Measurements from ENCODE around the gene NTSR1.
A peak's percentile ranks its signal among the peaks of the same experiment; 100 is the strongest.

The NTSR1 gene

DNA sequence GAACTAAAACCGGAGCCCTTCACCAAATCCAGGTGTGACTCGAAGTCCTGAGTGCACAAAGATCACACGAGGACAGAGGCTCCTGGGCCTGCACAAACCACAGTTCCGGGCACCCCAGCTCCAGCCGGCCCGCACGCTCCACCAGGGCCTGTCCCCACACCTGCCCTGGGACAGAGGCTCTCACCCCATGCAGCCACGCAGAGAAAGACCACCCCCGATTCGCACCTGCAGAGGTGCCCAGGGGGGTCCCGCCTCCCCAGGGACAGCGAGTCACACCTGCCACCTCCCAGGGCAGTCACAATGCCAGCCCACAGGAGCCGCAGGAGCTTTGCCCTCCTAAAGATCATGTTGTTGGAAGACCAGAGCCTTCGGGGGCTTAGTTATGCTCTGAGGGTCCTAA, 62.3 kb downstream of the NTSR1 start:
- H3K4me3 ChIP-seq (ENCODE audit: low read depth, low read length) = no peak overlapping the region
- TF ChIP-seq, protein P1, sequence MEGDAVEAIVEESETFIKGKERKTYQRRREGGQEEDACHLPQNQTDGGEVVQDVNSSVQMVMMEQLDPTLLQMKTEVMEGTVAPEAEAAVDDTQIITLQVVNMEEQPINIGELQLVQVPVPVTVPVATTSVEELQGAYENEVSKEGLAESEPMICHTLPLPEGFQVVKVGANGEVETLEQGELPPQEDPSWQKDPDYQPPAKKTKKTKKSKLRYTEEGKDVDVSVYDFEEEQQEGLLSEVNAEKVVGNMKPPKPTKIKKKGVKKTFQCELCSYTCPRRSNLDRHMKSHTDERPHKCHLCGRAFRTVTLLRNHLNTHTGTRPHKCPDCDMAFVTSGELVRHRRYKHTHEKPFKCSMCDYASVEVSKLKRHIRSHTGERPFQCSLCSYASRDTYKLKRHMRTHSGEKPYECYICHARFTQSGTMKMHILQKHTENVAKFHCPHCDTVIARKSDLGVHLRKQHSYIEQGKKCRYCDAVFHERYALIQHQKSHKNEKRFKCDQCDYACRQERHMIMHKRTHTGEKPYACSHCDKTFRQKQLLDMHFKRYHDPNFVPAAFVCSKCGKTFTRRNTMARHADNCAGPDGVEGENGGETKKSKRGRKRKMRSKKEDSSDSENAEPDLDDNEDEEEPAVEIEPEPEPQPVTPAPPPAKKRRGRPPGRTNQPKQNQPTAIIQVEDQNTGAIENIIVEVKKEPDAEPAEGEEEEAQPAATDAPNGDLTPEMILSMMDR (IDR thresholded peaks at IDR 0.05; ENCODE audit: low read depth, low read length) = no peak
- no peak for DNase-seq (ENCODE audit: low read depth, low spot score)
- in situ Hi-C loops (cut with HindIII; ENCODE audit: low sequenced_read_pairs) = no loop called here

DNA sequence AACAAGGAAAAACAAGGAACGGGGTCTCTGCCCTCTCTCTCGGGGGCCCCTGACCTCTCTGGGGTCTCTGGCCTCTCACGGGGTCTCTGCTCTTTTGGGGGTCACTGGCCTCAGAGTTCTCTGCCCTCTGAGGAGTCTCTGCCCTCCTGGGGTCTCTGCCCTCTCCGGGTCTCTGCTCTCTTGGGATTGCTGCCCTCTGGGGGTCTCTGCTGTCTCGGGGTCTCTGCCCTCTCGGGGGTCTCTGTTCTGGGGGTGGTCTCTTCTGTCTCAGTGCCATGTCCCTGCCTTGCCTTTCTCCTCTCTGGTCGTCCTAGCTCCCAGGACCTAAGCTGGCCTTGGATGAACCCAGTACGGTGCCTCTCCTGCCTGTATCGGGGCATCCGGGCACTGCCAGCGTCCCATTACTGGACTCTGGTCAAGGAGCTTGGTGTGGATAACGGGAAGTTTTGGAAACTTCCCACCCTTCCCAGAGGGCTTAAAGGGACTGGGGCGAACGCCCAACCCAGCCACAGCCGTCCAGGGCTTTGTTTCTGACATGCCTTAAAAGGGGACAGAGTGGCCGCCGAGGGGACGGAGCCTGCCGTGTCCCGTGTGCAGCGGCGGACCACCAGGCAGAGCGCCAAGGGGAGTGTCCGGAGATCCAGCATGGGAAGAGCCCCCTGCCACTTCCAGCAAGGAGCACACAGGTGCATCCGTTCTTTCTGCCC, 62.9 kb downstream of the NTSR1 start:
- H3K4me3 ChIP-seq (ENCODE audit: low read depth, low read length) = no peak overlapping the region
- TF ChIP-seq, protein P1 (IDR thresholded peaks at IDR 0.05; ENCODE audit: low read depth, low read length) = no peak
- DNase-seq (ENCODE audit: low read depth, low spot score) = no peak
- in situ Hi-C loops (cut with HindIII; ENCODE audit: low sequenced_read_pairs) = no loop called here

DNA sequence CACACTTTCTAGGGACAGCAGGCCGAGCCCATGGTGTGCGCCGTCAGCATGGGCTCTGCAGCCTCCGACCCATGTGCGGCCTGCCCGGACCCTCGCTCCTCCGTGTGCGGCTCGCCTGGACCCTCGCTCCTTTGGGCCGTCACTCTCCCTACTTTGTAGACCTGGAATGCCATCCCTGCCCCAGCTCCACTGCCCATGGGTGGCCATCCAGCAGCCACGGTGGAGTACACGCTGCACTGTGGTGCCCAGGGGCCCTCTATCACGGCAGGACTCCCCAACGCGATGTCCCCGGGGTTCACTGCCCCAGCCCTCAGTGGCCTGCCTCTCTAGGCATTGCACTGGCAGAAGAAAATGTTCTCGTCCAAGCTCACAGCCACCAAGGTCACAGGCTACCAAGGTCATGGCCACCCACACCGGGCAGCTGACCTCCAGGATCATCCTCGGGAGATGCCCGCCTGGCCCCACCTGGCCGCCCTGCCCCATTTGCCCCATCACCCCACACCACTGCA, 63.5 kb downstream of the NTSR1 start:
- in situ Hi-C loops (cut with HindIII; ENCODE audit: low sequenced_read_pairs) = no loop called here

DNA sequence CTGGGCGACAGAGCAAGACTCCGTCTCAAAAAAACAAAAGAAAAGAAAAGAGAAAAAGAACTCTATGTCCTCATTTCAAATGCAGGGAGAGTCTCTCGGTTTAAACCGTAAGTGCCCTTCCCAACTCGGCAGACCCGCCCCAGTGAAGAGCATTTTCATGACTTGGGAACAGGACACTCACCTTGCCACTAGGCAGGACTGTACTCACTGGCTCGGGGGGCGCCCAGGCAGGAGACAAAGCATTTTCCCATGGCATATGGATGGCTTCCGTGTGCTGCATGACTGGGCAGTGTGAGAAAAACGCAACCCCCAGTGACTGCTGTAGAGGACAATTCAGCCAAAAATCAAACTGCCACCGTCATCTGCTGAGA, 64.0 kb downstream of the NTSR1 start:
- in situ Hi-C loops (cut with HindIII; ENCODE audit: low sequenced_read_pairs) = no loop called here
- H3K4me3 ChIP-seq (ENCODE audit: low read depth, low read length) = no peak overlapping the region
- DNase-seq (ENCODE audit: low read depth, low spot score) = no peak
- TF ChIP-seq, protein P1 (IDR thresholded peaks at IDR 0.05; ENCODE audit: low read depth, low read length) = no peak

More for the DNA sequence above, 63.5 kb downstream of the NTSR1 start:
- H3K4me3 ChIP-seq (ENCODE audit: low read depth, low read length) = no peak overlapping the region
- no peak for DNase-seq (ENCODE audit: low read depth, low spot score)
- TF ChIP-seq, protein P1 (IDR thresholded peaks at IDR 0.05; ENCODE audit: low read depth, low read length) = no peak

DNA sequence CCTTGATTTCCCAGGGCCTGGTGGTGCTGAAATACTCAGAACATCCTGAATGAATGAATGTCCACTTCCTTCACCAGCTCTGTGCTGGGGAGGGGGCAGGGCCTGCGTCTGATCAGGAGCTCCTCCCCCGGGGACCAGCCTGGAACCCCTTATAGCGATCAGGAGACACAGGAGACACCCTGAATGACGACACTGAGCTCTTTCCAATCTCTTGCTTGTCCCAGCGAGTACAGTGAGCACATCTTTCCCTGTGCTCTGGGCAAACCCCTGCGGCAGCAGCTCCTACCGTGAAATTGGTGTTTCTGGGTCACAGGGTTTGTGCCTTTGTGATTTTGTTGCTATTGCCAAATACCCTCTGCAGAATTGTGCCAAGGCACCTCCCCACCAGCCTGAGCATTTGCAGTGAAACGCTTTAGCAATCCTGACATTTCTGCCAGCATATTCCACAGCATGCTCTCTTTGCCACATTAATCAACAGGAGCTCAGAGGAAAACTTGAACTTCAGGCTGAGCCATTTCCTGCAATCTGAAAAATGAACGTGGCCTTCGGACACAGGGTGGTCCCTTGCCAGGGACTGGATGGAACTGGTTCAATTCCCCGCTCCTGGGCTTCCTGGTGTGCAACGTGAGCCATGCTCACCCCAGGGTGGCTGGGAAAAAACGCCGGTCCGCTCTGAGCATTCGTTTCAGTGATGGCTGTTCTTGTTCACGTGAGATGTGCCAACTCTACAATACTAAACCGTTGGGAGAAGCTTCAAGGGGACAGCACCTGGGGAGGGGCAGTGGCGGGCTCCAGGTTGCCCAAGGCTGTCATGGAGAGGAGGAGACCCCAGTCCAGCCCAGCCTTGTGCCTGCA, 64.6 kb downstream of the NTSR1 start:
- TF ChIP-seq, protein P1 (IDR thresholded peaks at IDR 0.05; ENCODE audit: low read depth, low read length) = no peak
- in situ Hi-C loops (cut with HindIII; ENCODE audit: low sequenced_read_pairs) = no loop called here
- peak; percentile 8 for DNase-seq (ENCODE audit: low read depth, low spot score)
- no peak overlapping the region for H3K4me3 ChIP-seq (ENCODE audit: low read depth, low read length)

DNA sequence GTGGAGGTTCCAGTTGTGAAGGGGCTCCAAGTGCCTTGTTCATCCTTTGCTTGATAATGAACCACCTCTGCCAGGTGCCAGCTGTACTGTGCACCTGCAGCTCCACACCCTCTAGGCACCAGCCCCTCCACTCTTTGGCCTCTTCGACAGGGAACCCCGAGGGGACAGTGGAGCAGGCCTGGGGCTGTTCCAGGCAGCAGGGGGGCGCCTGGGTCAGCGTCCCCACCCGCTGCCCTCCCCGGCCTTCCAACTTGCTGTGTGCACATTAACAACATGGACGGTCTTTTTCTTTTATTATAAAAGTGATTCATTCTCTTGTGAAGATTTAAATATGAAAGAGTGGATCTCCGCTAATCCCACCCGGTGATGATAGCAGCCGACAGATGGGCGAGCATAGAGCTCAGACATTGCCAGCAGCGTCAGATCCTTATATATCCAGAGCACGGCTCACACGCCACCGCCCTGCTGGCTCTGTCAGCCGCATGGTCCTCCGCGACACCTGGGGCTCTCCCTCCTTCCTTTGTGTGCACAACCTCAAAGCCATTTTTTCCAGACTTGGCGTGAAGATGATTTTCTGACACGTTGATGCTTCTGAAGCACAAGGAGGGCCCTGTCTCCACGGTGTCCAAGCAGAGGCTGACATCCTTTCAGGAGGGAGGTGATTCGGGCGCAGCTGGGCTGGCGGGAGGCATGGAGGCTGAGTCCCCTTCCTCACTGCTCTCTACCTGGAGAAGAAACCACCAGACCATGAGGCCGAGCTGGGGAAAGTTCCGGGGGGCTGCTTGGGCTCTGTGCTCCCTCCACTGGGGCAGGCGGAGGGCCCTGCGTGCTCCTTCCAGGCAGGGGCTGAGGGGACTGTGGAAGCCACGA, 65.4 kb downstream of the NTSR1 start:
- TF ChIP-seq, protein P1 (IDR thresholded peaks at IDR 0.05; ENCODE audit: low read depth, low read length) = no peak
- no peak for DNase-seq (ENCODE audit: low read depth, low spot score)
- in situ Hi-C loops (cut with HindIII; ENCODE audit: low sequenced_read_pairs) = no loop called here
- no peak overlapping the region for H3K4me3 ChIP-seq (ENCODE audit: low read depth, low read length)

Data from astrocyte of the spinal cord (primary cell).